ENCODE measurements around the gene NUDT6.

The NUDT6 gene

GRCh38 chr4:122912810-122913575 lies 9.4 kb downstream of the NUDT6 start:
- no peak for DNase-seq

- DNase-seq = no peak
Observed at GRCh38 chr4:122911588-122911987, 10.8 kb downstream of the NUDT6 start.

- DNase-seq = no peak
Observed at GRCh38 chr4:122909683-122910082, 12.7 kb downstream of the NUDT6 start.

GRCh38 chr4:122908223-122908622 lies 14.2 kb downstream of the NUDT6 start:
- DNase-seq = no peak

GRCh38 chr4:122906859-122907305 lies 15.5 kb downstream of the NUDT6 start:
- no peak for DNase-seq

- DNase-seq = no peak
Observed at GRCh38 chr4:122903766-122904288, 18.6 kb downstream of the NUDT6 start.

GRCh38 chr4:122901247-122902010 lies 21.0 kb downstream of the NUDT6 start:
- DNase-seq = no peak

- DNase-seq = no peak
Observed at GRCh38 chr4:122900314-122900713, 22.1 kb downstream of the NUDT6 start.

- DNase-seq = no peak
Observed at GRCh38 chr4:122899682-122900081, 22.7 kb downstream of the NUDT6 start.

GRCh38 chr4:122898370-122899150 lies 23.8 kb downstream of the NUDT6 start:
- no peak for DNase-seq

GRCh38 chr4:122896270-122896669 lies 26.1 kb downstream of the NUDT6 start:
- DNase-seq = no peak

GRCh38 chr4:122895336-122895995 lies 26.9 kb downstream of the NUDT6 start:
- no peak for DNase-seq

GRCh38 chr4:122894827-122895226 lies 27.6 kb downstream of the NUDT6 start:
- DNase-seq = no peak

- DNase-seq = no peak
Observed at GRCh38 chr4:122890147-122890795, 32.1 kb downstream of the NUDT6 start.

- DNase-seq = no peak
Observed at GRCh38 chr4:122889726-122890125, 32.7 kb downstream of the NUDT6 start.

GRCh38 chr4:122884499-122884898 lies 37.9 kb downstream of the NUDT6 start:
- no peak for DNase-seq

GRCh38 chr4:122882857-122883735 lies 39.3 kb downstream of the NUDT6 start:
- no peak for DNase-seq

GRCh38 chr4:122879001-122879400 lies 43.4 kb downstream of the NUDT6 start:
- DNase-seq = no peak

GRCh38 chr4:122876456-122876855 lies 45.9 kb downstream of the NUDT6 start:
- no peak for DNase-seq

- DNase-seq = no peak
Observed at GRCh38 chr4:122875949-122876348, 46.4 kb downstream of the NUDT6 start.

Measured in stimulated activated CD4-positive, alpha-beta T cell treated with anti-CD3 and anti-CD28 coated beads, Interleukin-1b, Interleukin-23, amount 100 ng/mL, for 48 hours (primary cell).